Loucy (cell line): ENCODE measurements around the gene ATXN7L1.

Experiments used
- CTCF ChIP-seq: fragments of 200-600 bp; sonication (generic); conservative IDR thresholded peaks from 2 replicates; pipeline ENCODE4 v1.5.1; 2014; ENCODE audit warnings: mild to moderate bottlenecking, antibody characterized with exemption, low read length
- EZH2phosphoT487 ChIP-seq: fragments of 200-600 bp; IDR thresholded peaks from 2 replicates; pipeline ENCODE4 v1.6.1; 2018; ENCODE audit warnings: antibody characterized with exemption, mild to moderate bottlenecking, moderate library complexity, borderline replicate concordance

- TF ChIP-seq CTCF (no peak), EZH2phosphoT487 (no peak)
Observed at GRCh38 chr7:105567024-105567423, 309.4 kb downstream of the ATXN7L1 start.
